Fibroblast of mammary gland (primary cell): Measurements from ENCODE around the gene ANKHD1.
A peak's percentile ranks its signal among the peaks of the same experiment; 100 is the strongest.

ENCODE experiments used
- DNase-seq: peaks from one replicate; pipeline ENCODE4 v3.0.0-alpha.2; 2010; ENCODE audit warnings: low read depth
- H3K4me3 ChIP-seq: 2 replicates; pipeline ENCODE4 v1.5.1; 2011; ENCODE audit warnings: low read depth, mild to moderate bottlenecking, low read length, moderate library complexity; ENCODE audit not compliant: control insufficient read depth
- TF ChIP-seq, protein P1 (sequence below): conservative IDR thresholded peaks from 2 replicates; pipeline ENCODE4 v1.5.1; 2011; ENCODE audit warnings: low read depth, low read length, inconsistent platforms; ENCODE audit not compliant: control insufficient read depth, insufficient read depth

ANKHD1 gene

DNA sequence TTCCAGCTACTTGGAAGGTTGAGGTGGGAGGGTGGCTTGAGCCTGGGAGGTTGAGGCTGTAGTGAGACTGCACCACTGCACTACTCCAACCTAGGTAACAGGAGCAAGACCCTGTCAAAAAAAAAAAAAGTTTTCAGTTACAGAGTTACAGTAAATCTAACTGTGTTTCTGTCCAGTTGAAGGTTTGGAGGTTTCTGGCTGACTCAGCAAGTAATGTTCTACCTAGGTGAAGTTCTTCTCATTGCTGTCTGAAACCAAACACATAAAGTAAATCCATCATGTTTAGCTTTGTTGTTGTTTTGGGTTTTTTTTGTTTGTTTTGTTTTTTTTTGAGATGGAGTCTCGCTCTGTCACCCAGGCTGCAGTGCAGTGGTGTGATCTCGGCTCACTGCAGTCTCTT is 7.9 kb upstream of the ANKHD1 start:
- DNase-seq = no peak
- H3K4me3 ChIP-seq = no peak overlapping the region
- TF ChIP-seq, protein P1, sequence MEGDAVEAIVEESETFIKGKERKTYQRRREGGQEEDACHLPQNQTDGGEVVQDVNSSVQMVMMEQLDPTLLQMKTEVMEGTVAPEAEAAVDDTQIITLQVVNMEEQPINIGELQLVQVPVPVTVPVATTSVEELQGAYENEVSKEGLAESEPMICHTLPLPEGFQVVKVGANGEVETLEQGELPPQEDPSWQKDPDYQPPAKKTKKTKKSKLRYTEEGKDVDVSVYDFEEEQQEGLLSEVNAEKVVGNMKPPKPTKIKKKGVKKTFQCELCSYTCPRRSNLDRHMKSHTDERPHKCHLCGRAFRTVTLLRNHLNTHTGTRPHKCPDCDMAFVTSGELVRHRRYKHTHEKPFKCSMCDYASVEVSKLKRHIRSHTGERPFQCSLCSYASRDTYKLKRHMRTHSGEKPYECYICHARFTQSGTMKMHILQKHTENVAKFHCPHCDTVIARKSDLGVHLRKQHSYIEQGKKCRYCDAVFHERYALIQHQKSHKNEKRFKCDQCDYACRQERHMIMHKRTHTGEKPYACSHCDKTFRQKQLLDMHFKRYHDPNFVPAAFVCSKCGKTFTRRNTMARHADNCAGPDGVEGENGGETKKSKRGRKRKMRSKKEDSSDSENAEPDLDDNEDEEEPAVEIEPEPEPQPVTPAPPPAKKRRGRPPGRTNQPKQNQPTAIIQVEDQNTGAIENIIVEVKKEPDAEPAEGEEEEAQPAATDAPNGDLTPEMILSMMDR = no peak

DNA sequence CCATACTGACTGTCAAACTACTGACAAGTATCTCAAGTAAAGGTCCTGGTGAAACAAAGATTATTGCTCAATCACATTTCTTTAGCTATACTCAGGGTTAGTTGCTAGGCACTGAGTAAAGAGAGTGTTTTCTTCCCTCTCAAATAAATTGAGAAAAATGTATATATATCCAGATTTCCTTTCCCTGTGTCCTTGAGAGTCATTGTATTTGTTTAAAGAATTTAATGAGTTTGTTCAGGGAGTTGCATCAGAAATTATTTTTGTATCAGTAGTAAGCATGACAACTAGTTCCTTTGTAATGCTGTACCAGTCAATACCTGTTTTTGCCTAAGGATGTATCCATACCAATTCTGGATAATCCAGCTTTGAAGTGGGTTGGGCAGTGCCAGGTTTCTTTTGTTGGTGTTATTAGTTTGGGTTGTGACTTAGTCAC is 3.2 kb upstream of the ANKHD1 start:
- TF ChIP-seq, protein P1 = no peak
- peak; percentile 30 for DNase-seq
- no peak overlapping the region for H3K4me3 ChIP-seq

GRCh38 chr5:140399979-140400729 is 1.5 kb upstream of the ANKHD1 start:
- peak overlapping the region; percentile 97 for H3K4me3 ChIP-seq
- DNase-seq = no peak
- TF ChIP-seq, protein P1 = no peak

DNA sequence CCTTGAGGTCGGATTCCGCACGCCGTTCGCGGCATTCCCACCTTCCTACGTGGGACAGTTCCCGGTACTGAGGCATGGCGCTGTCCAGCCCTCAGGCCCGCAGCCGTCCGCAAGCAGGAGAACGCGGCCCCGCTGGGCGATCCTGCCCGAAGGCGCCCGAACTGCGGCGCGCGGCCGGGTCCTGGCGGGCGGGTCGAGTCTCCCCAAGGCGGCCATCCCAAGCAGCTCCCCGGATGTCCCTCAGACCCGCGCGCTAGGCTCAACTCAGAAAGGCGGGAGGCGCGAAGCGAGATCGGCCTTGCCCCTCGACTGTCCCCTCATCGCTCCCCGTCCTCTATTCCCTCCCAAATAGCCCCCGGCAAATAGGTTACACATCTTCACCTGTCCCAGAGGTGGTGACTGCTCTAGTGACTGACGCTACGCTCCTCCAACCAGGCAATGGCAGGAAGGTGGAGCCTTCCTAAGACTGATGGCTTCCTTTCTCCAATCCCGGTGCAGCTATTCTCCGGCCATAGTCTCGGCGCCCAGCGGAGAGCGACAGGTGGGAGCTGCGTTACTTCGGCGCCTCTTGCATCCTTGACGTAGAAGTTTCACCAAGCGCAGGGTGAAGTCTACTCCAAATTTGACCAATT is 787 bp upstream of the ANKHD1 start:
- TF ChIP-seq, protein P1 = no peak
- peak; percentile 97 for DNase-seq
- peak overlapping the region; percentile 97 for H3K4me3 ChIP-seq

DNA sequence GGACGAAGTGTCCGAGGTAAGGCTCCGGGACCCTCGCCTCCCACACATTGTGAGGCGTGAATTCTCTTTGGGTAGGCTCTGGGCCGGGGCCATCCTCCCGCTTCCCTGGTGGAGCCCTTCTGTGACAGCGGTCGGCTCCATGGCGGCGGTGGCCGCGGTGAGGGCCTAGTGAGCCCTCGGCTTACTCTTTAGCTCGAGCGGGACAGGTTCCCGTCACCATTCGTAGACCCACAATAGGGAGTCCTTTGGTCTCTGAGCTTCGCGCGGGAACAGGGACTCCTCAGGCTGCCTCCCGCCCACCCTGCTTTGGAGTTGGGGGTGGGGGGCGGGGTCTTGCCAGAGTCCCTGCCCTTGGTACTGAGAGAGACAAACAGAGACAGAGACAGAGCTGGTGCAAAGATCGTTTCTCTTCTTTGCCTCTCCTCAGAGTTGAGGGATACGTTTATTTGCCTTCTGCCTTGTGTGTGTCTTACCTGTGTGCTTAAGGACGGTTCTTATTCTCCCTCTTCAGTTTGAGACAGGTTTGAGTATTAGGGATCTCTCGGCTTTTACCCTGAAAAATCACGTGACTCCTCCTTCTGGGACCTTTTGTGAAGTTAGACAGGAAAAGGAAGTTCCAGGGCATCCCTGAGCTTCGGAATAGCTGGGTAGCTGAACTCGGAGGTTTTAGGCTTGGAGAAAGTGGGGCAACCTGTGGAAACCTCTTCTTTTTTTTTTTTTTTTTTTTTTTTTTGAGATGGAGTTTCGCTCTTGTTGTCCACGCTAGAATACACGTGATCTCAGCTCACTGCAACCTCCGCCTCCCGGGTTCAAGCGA is 833 bp downstream of the ANKHD1 start:
- peak; percentile 55 for DNase-seq
- TF ChIP-seq, protein P1 = no peak
- peak overlapping the region; percentile 62 for H3K4me3 ChIP-seq

- H3K4me3 ChIP-seq = peak overlapping the region; percentile 62
- DNase-seq = no peak
- TF ChIP-seq, protein P1 = no peak
These were observed 2.0 kb downstream of the ANKHD1 start for GRCh38 chr5:140403613-140404012.
